Transverse colon (tissue), 4 donors: ENCODE data around the gene ZNF385B.

ENCODE experiments used
- CTCF ChIP-seq, 5 experiments: fragments of 200-600 bp in 3 of 5; fragments of 450-650 bp in 2 of 5; sonication (generic) in 3 of 5; IDR thresholded peaks; 1 replicate in 2 of 5; 2 replicates in 3 of 5; pipeline ENCODE4 v1.5.1; 2016 to 2017; ENCODE audit warnings: antibody characterized with exemption in 5 of 5, inconsistent platforms in 3 of 5, mild to moderate bottlenecking in 2 of 5, moderate library complexity in 1 of 5
- POLR2A ChIP-seq: fragments of 450-650 bp; IDR thresholded peaks from one replicate; pipeline ENCODE4 v1.6.1; 2016; ENCODE audit warnings: antibody characterized with exemption, mild to moderate bottlenecking, moderate library complexity
- POLR2AphosphoS5 ChIP-seq, 3 donors: sonication (generic); formaldehyde crosslinking; IDR thresholded peaks; one replicate each; pipeline ENCODE4 v1.6.1; 2016; ENCODE audit warnings: antibody characterized with exemption in 3 of 3

- TF ChIP-seq CTCF (IDR thresholded peaks at IDR 0.05) (no peak), POLR2AphosphoS5 (IDR thresholded peaks at IDR 0.05) (no peak), POLR2A (no peak)
Measured at GRCh38 chr2:179890666-179891065, 29.3 kb upstream of the ZNF385B start.
